GM18505 (cell line): Measurements from ENCODE around the gene LPCAT3.

ENCODE experiments used
- ATAC-seq: cut with Tn5 transposase; IDR thresholded peaks from one replicate; pipeline ENCODE4 v1.9.1; 2021; ENCODE audit not compliant: unreplicated experiment
- POLR2A ChIP-seq: IDR thresholded peaks from 4 replicates; pipeline ENCODE4 v1.6.1; 2011; ENCODE audit warnings: borderline replicate concordance; ENCODE audit not compliant: insufficient read depth, insufficient read length; ENCODE audit errors: extremely low read depth

LPCAT3 gene

DNA sequence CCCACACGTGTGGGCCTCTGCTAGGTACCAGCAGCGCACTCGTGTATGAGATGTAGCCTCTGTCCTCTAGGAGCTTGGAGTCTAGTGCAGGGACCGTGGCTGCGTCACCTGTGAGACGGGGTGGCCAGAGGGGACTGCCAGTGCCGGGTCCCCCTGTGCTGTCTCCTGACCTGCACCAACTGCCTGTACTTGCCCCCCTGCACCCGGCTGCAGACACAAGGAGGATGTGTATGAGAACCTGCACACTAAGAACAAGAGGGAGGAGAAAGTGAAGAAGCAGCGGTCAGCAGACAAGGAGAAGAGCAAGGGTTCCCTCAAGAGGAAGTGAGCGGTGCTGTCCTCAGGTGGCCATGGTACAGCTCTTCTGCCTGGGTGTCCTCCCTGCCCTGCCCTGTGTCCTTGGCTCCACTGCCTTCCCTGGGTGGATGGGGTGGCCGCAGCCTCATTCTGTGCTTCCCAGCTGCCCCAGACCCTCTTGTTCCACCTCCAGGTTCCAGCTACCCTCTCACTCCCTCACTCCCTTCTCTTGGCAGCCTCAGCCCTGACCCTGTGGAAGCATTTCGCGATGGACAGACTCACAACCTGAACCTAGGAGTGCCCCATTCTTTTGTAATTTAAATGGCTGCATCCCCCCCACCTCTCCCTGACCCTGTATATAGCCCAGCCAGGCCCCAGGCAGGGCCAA, 57.5 kb downstream of the LPCAT3 start:
- no peak for TF ChIP-seq POLR2A
- ATAC-seq = no peak

DNA sequence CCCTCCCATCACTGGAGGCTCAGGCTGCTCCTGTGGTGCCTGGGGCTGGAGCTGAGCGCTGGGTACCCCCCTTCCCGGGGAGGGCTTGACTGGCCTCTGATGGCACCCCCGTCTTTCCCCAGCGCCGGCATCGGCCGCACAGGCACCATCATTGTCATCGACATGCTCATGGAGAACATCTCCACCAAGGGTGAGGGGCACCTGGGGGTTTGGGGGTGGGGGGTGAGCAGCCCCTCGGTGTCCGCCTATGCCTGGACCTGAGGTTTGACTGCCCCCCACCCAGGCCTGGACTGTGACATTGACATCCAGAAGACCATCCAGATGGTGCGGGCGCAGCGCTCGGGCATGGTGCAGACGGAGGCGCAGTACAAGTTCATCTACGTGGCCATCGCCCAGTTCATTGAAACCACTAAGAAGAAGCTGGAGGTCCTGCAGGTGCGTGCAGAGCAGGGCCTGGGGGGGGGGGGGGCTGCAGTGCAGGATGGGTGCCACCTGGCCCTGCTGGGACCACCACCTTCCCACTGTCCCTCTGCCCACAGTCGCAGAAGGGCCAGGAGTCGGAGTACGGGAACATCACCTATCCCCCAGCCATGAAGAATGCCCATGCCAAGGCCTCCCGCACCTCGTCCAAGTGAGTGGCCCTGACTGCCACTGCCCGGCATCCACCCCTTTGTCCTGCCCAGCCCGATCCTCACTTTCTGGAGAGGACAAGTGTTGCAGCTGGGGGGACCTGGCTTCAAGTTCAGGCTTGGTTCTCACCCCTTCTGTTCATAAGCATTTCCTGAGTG, 58.3 kb downstream of the LPCAT3 start:
- TF ChIP-seq POLR2A = no peak
- ATAC-seq = no peak

- TF ChIP-seq POLR2A = peak; percentile 82
- ATAC-seq = peak; percentile 43
Measured at GRCh38 chr12:6959058-6959804, 59.0 kb downstream of the LPCAT3 start.

- no peak for TF ChIP-seq POLR2A
- no peak for ATAC-seq
Measured at GRCh38 chr12:6958609-6959057, 59.6 kb downstream of the LPCAT3 start.

- peak; percentile 45 for TF ChIP-seq POLR2A
- ATAC-seq = no peak
Measured at GRCh38 chr12:6957741-6958608, 60.3 kb downstream of the LPCAT3 start.

DNA sequence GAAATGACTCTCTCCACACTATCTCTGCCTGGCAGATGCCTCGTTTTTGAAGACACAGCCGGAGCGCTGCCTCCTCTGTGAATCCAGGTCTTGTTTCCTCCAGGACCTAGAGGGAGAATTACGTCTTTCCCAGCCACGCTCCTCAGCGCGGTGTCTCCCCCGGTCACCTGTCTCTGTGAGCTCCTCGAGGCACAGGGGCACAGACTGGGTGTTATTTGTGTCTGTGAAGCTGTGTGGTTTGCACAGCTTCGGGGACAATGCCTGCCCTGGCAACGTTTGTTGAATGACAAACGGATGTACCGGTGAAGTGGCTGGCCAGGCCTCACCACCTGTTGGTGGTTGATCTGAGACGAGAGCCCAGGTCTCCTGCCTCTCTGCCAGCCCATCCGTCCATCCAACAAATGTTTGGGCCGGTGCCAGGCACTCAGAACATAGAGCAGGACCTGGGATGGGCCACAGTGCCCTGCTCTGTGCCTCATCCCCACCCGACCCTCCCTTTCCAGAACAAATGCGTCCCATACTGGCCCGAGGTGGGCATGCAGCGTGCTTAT, 61.0 kb downstream of the LPCAT3 start:
- no peak for TF ChIP-seq POLR2A
- ATAC-seq = no peak

- ATAC-seq = no peak
- TF ChIP-seq POLR2A = peak; percentile 56
Measured at GRCh38 chr12:6956021-6956727, 62.1 kb downstream of the LPCAT3 start.

DNA sequence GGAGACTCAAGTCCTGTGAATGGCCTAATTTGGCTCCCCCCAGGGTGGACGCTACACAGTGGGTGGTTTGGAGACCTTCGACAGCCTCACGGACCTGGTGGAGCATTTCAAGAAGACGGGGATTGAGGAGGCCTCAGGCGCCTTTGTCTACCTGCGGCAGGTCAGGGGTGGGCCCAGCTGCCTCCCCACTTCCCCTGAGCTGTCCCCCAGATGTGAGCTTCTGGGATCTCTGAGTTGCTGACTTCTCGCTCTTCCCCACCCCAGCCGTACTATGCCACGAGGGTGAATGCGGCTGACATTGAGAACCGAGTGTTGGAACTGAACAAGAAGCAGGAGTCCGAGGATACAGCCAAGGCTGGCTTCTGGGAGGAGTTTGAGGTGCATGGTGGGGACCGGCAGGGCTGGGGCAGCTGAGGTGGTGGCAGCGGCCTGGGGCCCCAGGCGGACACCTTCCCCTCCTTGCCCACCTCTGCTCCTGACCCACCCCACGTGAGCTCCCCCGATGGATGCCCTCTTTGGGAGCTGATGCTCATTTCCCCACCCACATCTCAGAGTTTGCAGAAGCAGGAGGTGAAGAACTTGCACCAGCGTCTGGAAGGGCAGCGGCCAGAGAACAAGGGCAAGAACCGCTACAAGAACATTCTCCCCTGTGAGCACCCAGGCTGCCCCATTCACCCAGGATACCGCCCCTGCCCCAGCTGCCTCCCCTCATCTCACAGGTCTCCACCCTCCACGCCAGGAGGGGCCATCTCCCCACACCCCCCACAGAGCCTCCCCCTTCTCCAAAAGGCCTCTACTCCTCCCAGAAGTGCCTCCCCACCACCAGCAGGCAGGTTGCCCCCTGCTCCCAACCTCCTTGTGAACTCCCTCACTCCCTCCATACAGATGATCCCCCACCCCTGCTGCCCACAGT, 62.9 kb downstream of the LPCAT3 start:
- no peak for TF ChIP-seq POLR2A
- no peak for ATAC-seq

GRCh38 chr12:6954316-6955107, 63.8 kb downstream of the LPCAT3 start:
- peak; percentile 12 for TF ChIP-seq POLR2A
- no peak for ATAC-seq

DNA sequence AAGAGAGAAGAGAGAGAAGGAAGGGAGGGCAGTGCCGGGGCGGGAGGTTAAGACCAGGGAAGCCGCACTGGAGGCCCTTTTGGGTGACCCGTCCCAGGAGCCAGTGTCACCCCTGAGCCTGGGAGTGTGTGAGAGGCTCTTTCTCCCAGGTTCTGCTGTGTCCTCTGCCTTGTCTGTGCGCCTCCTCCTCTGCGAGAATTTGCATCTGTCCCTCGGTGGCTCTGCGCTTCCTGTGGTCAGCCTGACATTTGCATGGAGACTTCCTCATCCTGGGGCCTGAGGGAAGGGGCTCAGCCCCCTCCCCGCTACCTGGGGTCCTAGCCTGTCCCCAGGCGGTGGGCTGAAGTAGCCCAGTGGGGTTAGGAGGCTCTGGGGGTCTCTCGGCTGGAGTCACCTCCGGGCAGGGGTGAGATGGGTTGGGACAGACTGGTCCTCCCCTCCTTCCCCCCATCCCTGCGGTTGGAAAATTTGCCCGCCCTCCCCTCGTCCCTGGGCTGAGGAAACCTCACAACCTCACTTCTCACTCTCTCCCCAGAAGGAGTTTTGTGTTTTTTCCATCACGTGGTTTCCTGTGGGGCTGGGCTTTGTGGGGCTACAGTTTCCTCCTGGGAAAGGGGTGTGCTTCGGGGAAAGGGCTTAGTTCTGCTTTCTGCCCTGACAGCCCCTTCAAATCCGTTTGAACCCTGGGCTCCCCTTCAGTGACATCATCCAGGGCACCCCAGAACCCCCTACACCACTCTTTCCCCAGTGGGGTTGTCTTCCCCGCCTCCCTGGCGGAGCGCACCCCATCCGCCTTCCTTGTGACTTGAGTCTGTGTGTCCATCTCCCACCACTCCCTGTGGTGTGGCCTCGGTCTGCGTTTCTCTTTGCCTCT, 64.6 kb downstream of the LPCAT3 start:
- ATAC-seq = peak; percentile 37
- TF ChIP-seq POLR2A = peak; percentile 99

DNA sequence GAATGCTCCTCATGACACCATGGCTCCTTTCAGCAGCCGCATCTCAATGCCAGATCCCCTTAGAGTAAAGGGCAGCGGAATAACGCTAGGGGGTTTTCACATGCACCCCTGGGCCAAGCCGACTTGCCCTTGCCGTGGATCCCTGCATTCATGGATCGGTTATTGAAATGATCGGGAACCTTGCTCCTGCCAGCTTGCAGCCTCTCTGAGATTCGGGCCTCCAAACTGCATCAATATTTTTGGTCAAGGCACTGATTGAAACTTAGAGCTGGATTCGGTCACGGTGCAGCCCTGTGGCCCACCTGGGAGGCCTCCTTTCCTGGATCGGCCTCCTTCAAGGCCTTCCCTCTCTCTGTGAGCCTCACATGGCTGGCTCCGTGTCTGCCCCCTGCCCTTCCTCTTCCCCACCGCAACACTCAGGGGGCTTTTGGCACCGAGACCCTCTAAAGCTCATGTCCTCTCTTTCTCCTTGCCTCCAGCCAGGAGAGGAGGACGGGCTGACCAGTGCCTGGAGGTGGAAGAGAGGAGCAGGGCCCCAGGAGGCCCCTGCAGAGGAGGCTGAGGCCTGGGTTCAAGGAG, 65.3 kb downstream of the LPCAT3 start:
- no peak for ATAC-seq

More for the DNA sequence above, 65.3 kb downstream of the LPCAT3 start:
- TF ChIP-seq POLR2A = peak; percentile 67
